Measurements from ENCODE around the gene PLEKHH3.
A peak's percentile ranks its signal among the peaks of the same experiment; 100 is the strongest.
"Not testable (repeated sequence)": the region's sequence is repeated elsewhere in the genome, so short reads cannot be mapped to it uniquely, and the experiment has no call there.

PLEKHH3 gene

GRCh38 chr17:42623732-42624596 is 52.8 kb downstream of the PLEKHH3 start:
- FAIRE-seq = peak; percentile 99

- no peak for FAIRE-seq
Measured at GRCh38 chr17:42623271-42623670, 53.5 kb downstream of the PLEKHH3 start.

GRCh38 chr17:42621987-42622386 is 54.8 kb downstream of the PLEKHH3 start:
- FAIRE-seq = not testable (repeated sequence)

- no peak for FAIRE-seq
Measured at GRCh38 chr17:42618442-42619150, 58.2 kb downstream of the PLEKHH3 start.

GRCh38 chr17:42617956-42618431 is 58.8 kb downstream of the PLEKHH3 start:
- FAIRE-seq = no peak

Measured in islet of Langerhans (tissue), 1 donor.